MM.1S (cell line): ENCODE results near the gene MAT1A.

ENCODE experiments used
- DNase-seq: peaks from one replicate; pipeline ENCODE4 v3.0.0-alpha.2; 2015
- H2AFZ ChIP-seq: fragments of 300-600 bp; sonication (generic); 2 replicates; pipeline ENCODE4 v1.6.0; 2016; ENCODE audit warnings: antibody characterized with exemption, low read length
- H3F3A ChIP-seq: fragments of 300-600 bp; sonication (generic); 2 replicates; pipeline ENCODE4 v1.6.1; 2016; ENCODE audit warnings: mild to moderate bottlenecking, antibody characterized with exemption, low read length, moderate library complexity, mixed read lengths; ENCODE audit not compliant: insufficient read depth
- H3K27ac ChIP-seq: fragments of 300-600 bp; sonication (generic); 2 replicates; pipeline ENCODE4 v1.5.1; 2016; ENCODE audit warnings: mild to moderate bottlenecking, low read length
- H3K27me3 ChIP-seq: fragments of 300-600 bp; sonication (generic); replicated peaks from 2 replicates; pipeline ENCODE4 v1.6.0; 2016; ENCODE audit warnings: low read length; ENCODE audit not compliant: insufficient read depth
- H3K36me3 ChIP-seq: fragments of 300-600 bp; sonication (generic); replicated peaks from 2 replicates; pipeline ENCODE4 v1.6.1; 2016; ENCODE audit warnings: mild to moderate bottlenecking, low read length, mixed read lengths; ENCODE audit not compliant: insufficient read depth
- H3K4me1 ChIP-seq: fragments of 300-600 bp; sonication (generic); 2 replicates; pipeline ENCODE4 v1.6.1; 2016; ENCODE audit warnings: low read length, mixed read lengths
- H3K4me2 ChIP-seq: fragments of 300-600 bp; sonication (generic); 2 replicates; pipeline ENCODE4 v1.6.0; 2016; ENCODE audit warnings: low read depth, low read length
- H3K4me3 ChIP-seq: fragments of 300-600 bp; sonication (generic); 2 replicates; pipeline ENCODE4 v1.5.1; 2016; ENCODE audit warnings: low read length, mixed read lengths
- H3K79me2 ChIP-seq: fragments of 300-600 bp; sonication (generic); 2 replicates; pipeline ENCODE4 v1.6.1; 2016; ENCODE audit warnings: mixed run types, low read length, mixed read lengths
- H3K9ac ChIP-seq: fragments of 300-600 bp; sonication (generic); 2 replicates; pipeline ENCODE4 v1.6.1; 2016; ENCODE audit warnings: low read length, mixed read lengths
- H3K9me2 ChIP-seq: fragments of 300-600 bp; sonication (generic); replicated peaks from 2 replicates; pipeline ENCODE4 v1.6.1; 2016; ENCODE audit warnings: mild to moderate bottlenecking, low read length, mixed read lengths; ENCODE audit not compliant: insufficient read depth
- H3K9me3 ChIP-seq: fragments of 300-600 bp; sonication (generic); replicated peaks from 2 replicates; pipeline ENCODE4 v1.6.1; 2016; ENCODE audit warnings: mild to moderate bottlenecking, low read length, mixed read lengths; ENCODE audit not compliant: insufficient read depth
- H4K20me1 ChIP-seq: fragments of 300-600 bp; sonication (generic); 2 replicates; pipeline ENCODE4 v1.6.1; 2016; ENCODE audit warnings: mild to moderate bottlenecking, low read length, moderate library complexity, mixed read lengths; ENCODE audit not compliant: insufficient read depth
- CTCF ChIP-seq: fragments of 300-600 bp; sonication (generic); IDR thresholded peaks from 2 replicates; pipeline ENCODE4 v1.5.1; 2016; ENCODE audit warnings: antibody characterized with exemption, low read length, mixed read lengths
- EZH2 ChIP-seq: fragments of 300-600 bp; sonication (generic); optimal IDR thresholded peaks from 2 replicates; pipeline ENCODE3; 2017; ENCODE audit warnings: low read depth, mild to moderate bottlenecking, antibody characterized with exemption, low read length, mixed read lengths
- EZH2phosphoT487 ChIP-seq: fragments of 300-600 bp; sonication (generic); IDR thresholded peaks from 2 replicates; pipeline ENCODE4 v1.6.1; 2018; ENCODE audit warnings: antibody characterized with exemption, low read length

MAT1A gene

GRCh38 chr10:80281292-80281691 is 8.2 kb downstream of the MAT1A start:
- H4K20me1 ChIP-seq: no peaks in the 10 kb centered on the region
- H3K27ac ChIP-seq: no peak overlapping the region
- no peaks in the 10 kb centered on the region for H3F3A ChIP-seq
- no peak overlapping the region for H3K4me3 ChIP-seq
- TF ChIP-seq EZH2phosphoT487: no peak
- no peak for TF ChIP-seq CTCF
- no peak for TF ChIP-seq EZH2
- H3K9ac ChIP-seq: no peak overlapping the region
- no peak overlapping the region for H2AFZ ChIP-seq
- H3K9me2 ChIP-seq: no peaks in the 10 kb centered on the region
- H3K4me2 ChIP-seq: no peak overlapping the region
- no peaks in the 10 kb centered on the region for H3K36me3 ChIP-seq
- H3K79me2 ChIP-seq: no peaks in the 10 kb centered on the region
- DNase-seq: no peak
- no peaks in the 10 kb centered on the region for H3K4me1 ChIP-seq
- no peaks in the 10 kb centered on the region for H3K27me3 ChIP-seq
- no peaks in the 10 kb centered on the region for H3K9me3 ChIP-seq

- no peaks in the 10 kb centered on the region for H3F3A ChIP-seq
- H2AFZ ChIP-seq: no peak overlapping the region
- no peak overlapping the region for H3K4me2 ChIP-seq
- H3K9me3 ChIP-seq: no peaks in the 10 kb centered on the region
- H3K9me2 ChIP-seq: no peaks in the 10 kb centered on the region
- no peaks in the 10 kb centered on the region for H3K36me3 ChIP-seq
- no peak overlapping the region for H3K4me3 ChIP-seq
- DNase-seq: no peak
- H3K4me1 ChIP-seq: no peaks in the 10 kb centered on the region
- H3K9ac ChIP-seq: no peak overlapping the region
- TF ChIP-seq EZH2: no peak
- TF ChIP-seq CTCF: no peak
- TF ChIP-seq EZH2phosphoT487: no peak
- H3K27ac ChIP-seq: no peak overlapping the region
- no peaks in the 10 kb centered on the region for H3K79me2 ChIP-seq
- no peaks in the 10 kb centered on the region for H4K20me1 ChIP-seq
- H3K27me3 ChIP-seq: no peaks in the 10 kb centered on the region
These were observed 9.2 kb downstream of the MAT1A start for GRCh38 chr10:80280071-80280800.

GRCh38 chr10:80279146-80279545 is 10.3 kb downstream of the MAT1A start:
- H3K79me2 ChIP-seq: no peaks in the 10 kb centered on the region
- H3K9ac ChIP-seq: no peak overlapping the region
- no peak for DNase-seq
- H3K27me3 ChIP-seq: no peaks in the 10 kb centered on the region
- TF ChIP-seq EZH2phosphoT487: no peak
- no peak for TF ChIP-seq CTCF
- no peak for TF ChIP-seq EZH2
- no peak overlapping the region for H2AFZ ChIP-seq
- H3K9me3 ChIP-seq: no peaks in the 10 kb centered on the region
- no peaks in the 10 kb centered on the region for H3K4me1 ChIP-seq
- H3K9me2 ChIP-seq: no peaks in the 10 kb centered on the region
- no peak overlapping the region for H3K27ac ChIP-seq
- no peaks in the 10 kb centered on the region for H4K20me1 ChIP-seq
- no peak overlapping the region for H3K4me2 ChIP-seq
- H3K4me3 ChIP-seq: no peak overlapping the region
- no peaks in the 10 kb centered on the region for H3F3A ChIP-seq
- no peaks in the 10 kb centered on the region for H3K36me3 ChIP-seq
